B cell (primary cell): Measurements from ENCODE around the gene CCDC146.

Experiments
- CTCF ChIP-seq: fragments of 200-600 bp; IDR thresholded peaks from one replicate; pipeline ENCODE4 v1.8.0; 2022; ENCODE audit warnings: antibody characterized with exemption, mild to moderate bottlenecking
- EZH2 ChIP-seq: IDR thresholded peaks from 2 replicates; pipeline ENCODE4 v1.6.1; 2012; ENCODE audit warnings: borderline replicate concordance, low read depth, mild to moderate bottlenecking, moderate library complexity, low read length; ENCODE audit not compliant: insufficient read depth, poor library complexity, severe bottlenecking

- TF ChIP-seq CTCF: no peak
- TF ChIP-seq EZH2: no peak
These were observed 170.6 kb downstream of the CCDC146 start for GRCh38 chr7:77293046-77293445.
